Measurements from ENCODE around the gene GIGYF2. TPM values are rescaled to one million over a fixed set of nuclear protein-coding genes. Genes with fewer than 3 reads are reported as not detected.

Gene GIGYF2
- total RNA-seq, 4 donors from 2014 or later: 40.8 to 146 (median 76.0) TPM

Small RNA genes lying within 50 kb of the gene (small RNA-seq; reads per million reads assigned to genes)
- 0 reads per million in 4 donors for gene RF00019
- 0 reads per million in 4 donors for gene RN7SL359P
- 0 reads per million in 4 donors for gene RNU6-107P

Other genes with a start within 250 kb of the GIGYF2 start
- gene ALPI, start 241.2 kb upstream of the GIGYF2 start, total RNA-seq: 10 to 100 TPM in 3 of 4 donors, 1 to 10 TPM in 1; 4.2 to 50.9 (median 25.9) TPM
- gene ECEL1, start 209.5 kb upstream of the GIGYF2 start, total RNA-seq: not detected
- gene PRSS56, start 176.9 kb upstream of the GIGYF2 start, total RNA-seq: not detected
- gene CHRND, start 171.2 kb upstream of the GIGYF2 start, total RNA-seq: not detected
- not detected for gene CHRNG, start 157.6 kb upstream of the GIGYF2 start, total RNA-seq
- gene TIGD1, start 146.8 kb upstream of the GIGYF2 start, total RNA-seq: 10 to 100 TPM in 2 of 4 donors, 1 to 10 TPM in 2; 4.6 to 23.1 (median 11.9) TPM
- 1,000 to 10,000 TPM in 1 of 4 donors, 10 to 100 TPM in 3; 46.0 to 2,324 (median 55.7) TPM for gene EIF4E2, start 146.6 kb upstream of the GIGYF2 start, total RNA-seq
- 1 to 10 TPM in 3 of 4 donors, not detected in 1; 1.6 to 6.1 (median 3.7) TPM for gene EFHD1, start 63.7 kb upstream of the GIGYF2 start, total RNA-seq
- gene KCNJ13, start 79.2 kb downstream of the GIGYF2 start, total RNA-seq: not detected
- gene SNORC, start 172.9 kb downstream of the GIGYF2 start, total RNA-seq: 10 to 100 TPM; 13.9 to 45.6 (median 17.2) TPM

Data from transverse colon (tissue), 4 donors.